ENCODE data around the gene NPR1.

The NPR1 gene

DNA sequence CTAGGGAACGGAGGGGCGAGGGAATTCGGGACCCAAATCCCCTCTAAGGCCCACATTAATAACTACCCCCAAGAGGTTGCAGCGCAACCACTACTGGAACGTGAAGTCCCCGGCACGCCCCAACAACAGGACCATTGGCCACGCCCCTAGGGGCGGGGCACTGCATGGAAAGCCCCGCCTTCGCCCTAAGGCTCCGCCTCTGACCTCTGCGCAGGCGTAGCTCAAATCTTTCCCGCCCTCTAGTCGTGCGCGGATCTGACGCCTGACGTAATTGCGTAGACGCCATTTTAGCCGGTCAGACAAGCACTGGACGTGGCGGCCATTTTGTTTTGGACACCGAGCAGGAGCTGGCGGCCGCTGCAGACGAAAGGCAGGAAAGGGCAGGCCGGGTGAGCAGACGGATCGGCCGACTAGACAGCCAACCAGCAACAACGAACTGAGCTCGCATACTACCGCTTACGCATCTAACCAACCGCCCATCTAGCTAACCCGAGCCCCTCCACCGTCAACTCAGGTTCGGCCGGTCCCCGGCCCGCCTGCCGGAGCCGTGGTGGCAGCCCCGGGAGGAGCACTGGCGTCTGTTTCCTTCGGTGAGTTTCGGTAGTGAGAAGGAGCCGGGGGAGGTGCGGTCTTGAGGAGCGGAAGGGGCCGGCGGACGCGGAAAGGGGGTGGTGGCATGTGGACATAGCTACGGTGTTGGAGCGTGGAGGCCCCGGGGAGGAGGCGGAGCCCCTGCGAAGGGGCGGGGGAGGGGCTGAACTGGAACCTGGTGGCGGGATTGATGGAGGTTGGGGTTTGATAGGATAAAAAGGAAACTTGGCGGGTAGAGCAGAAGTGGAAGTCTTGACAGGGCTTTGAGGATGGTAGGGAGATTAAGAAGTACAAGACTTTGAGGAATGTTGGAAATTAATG, 44.5 kb upstream of the NPR1 start, which contains the start of gene CHTOP (continued):
- TF ChIP-seq ZBTB44 (tag by site-specific recombination; IDR thresholded peaks at IDR 0.05) (peak; percentile 8; the same call in 1 of the 2 replicates), ZNF777 (tag by site-specific recombination; IDR thresholded peaks at IDR 0.05; ENCODE audit: borderline replicate concordance) (peak; percentile 89), ZBTB1 (tag by site-specific recombination; IDR thresholded peaks at IDR 0.05) (0 out of 2 replicates have a peak, but pooled peaks have one; percentile 38), ZNF518A (tag by site-specific recombination; conservative IDR thresholded peaks at IDR 0.05; ENCODE audit: low read depth) (peak; percentile 46; the same call in 1 of the 2 replicates), ZNF169 (tag by site-specific recombination; IDR thresholded peaks at IDR 0.05) (no peak), ZFP69B (tag by site-specific recombination; IDR thresholded peaks at IDR 0.05) (peak; percentile 85), ZNF785 (tag by site-specific recombination; IDR thresholded peaks at IDR 0.05) (0 out of 2 replicates have a peak, but pooled peaks have one; percentile 14), ATF2 (tag by site-specific recombination; IDR thresholded peaks at IDR 0.05; ENCODE audit: low read depth) (peak; percentile 95), ZNF501 (tag by site-specific recombination; IDR thresholded peaks at IDR 0.05) (peak; percentile 100), ZNF558 (tag by site-specific recombination; IDR thresholded peaks at IDR 0.05) (no peak), ZSCAN5A (tag by site-specific recombination; IDR thresholded peaks at IDR 0.05) (peak; percentile 80; the same call in 1 of the 2 replicates), ZSCAN23 (tag by site-specific recombination; IDR thresholded peaks at IDR 0.05) (peak; percentile 87), ZNF610 (tag by site-specific recombination; IDR thresholded peaks at IDR 0.05; ENCODE audit: borderline replicate concordance) (peak; percentile 80; the same call in 1 of the 2 replicates), FEZF1 (tag by site-specific recombination; IDR thresholded peaks at IDR 0.05) (peak; percentile 10; the same call in 1 of the 2 replicates), GLI4 (tag by site-specific recombination; IDR thresholded peaks at IDR 0.05) (no peak), ZNF155 (tag by site-specific recombination; IDR thresholded peaks at IDR 0.05) (no peak), OSR2 (tag by site-specific recombination; IDR thresholded peaks at IDR 0.05) (peak; percentile 48; the same call in 1 of the 2 replicates), ZBTB20 (tag by site-specific recombination; IDR thresholded peaks at IDR 0.05) (peak; percentile 62; the same call in 1 of the 2 replicates), BCL11A (tag by site-specific recombination; IDR thresholded peaks at IDR 0.05; ENCODE audit: low read depth) (peak; percentile 81; the same call in 1 of the 2 replicates), GLIS2 (tag by site-specific recombination; IDR thresholded peaks at IDR 0.05) (peak; percentile 97)
- TF ChIP-seq, protein P1, sequence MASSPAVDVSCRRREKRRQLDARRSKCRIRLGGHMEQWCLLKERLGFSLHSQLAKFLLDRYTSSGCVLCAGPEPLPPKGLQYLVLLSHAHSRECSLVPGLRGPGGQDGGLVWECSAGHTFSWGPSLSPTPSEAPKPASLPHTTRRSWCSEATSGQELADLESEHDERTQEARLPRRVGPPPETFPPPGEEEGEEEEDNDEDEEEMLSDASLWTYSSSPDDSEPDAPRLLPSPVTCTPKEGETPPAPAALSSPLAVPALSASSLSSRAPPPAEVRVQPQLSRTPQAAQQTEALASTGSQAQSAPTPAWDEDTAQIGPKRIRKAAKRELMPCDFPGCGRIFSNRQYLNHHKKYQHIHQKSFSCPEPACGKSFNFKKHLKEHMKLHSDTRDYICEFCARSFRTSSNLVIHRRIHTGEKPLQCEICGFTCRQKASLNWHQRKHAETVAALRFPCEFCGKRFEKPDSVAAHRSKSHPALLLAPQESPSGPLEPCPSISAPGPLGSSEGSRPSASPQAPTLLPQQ (tag by site-specific recombination; IDR thresholded peaks at IDR 0.05): peak; percentile 87
- TF ChIP-seq, protein P2, sequence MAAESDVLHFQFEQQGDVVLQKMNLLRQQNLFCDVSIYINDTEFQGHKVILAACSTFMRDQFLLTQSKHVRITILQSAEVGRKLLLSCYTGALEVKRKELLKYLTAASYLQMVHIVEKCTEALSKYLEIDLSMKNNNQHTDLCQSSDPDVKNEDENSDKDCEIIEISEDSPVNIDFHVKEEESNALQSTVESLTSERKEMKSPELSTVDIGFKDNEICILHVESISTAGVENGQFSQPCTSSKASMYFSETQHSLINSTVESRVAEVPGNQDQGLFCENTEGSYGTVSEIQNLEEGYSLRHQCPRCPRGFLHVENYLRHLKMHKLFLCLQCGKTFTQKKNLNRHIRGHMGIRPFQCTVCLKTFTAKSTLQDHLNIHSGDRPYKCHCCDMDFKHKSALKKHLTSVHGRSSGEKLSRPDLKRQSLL (tag by site-specific recombination; IDR thresholded peaks at IDR 0.05): peak; percentile 25; the same call in 1 of the 2 replicates
- TF ChIP-seq, protein P3, sequence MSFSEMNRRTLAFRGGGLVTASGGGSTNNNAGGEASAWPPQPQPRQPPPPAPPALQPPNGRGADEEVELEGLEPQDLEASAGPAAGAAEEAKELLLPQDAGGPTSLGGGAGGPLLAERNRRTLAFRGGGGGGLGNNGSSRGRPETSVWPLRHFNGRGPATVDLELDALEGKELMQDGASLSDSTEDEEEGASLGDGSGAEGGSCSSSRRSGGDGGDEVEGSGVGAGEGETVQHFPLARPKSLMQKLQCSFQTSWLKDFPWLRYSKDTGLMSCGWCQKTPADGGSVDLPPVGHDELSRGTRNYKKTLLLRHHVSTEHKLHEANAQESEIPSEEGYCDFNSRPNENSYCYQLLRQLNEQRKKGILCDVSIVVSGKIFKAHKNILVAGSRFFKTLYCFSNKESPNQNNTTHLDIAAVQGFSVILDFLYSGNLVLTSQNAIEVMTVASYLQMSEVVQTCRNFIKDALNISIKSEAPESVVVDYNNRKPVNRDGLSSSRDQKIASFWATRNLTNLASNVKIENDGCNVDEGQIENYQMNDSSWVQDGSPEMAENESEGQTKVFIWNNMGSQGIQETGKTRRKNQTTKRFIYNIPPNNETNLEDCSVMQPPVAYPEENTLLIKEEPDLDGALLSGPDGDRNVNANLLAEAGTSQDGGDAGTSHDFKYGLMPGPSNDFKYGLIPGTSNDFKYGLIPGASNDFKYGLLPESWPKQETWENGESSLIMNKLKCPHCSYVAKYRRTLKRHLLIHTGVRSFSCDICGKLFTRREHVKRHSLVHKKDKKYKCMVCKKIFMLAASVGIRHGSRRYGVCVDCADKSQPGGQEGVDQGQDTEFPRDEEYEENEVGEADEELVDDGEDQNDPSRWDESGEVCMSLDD (tag by site-specific recombination; IDR thresholded peaks at IDR 0.05): peak; percentile 62; the same call in 1 of the 2 replicates

All from HEK293 (cell line).